ENCODE data around the gene TBC1D19. TPM values are rescaled to one million over a fixed set of nuclear protein-coding genes. Genes with fewer than 3 reads are reported as not detected.

The TBC1D19 gene
- 29.7 and 60.7 TPM in 2 replicates for total RNA-seq

GRCh38 chr4:26583865-26584652 lies at the start of gene TBC1D19:
Gene TBC1D19 (plus strand): TSS chr4:26584084. CDS start chr4:26584194, 110 bp downstream.

Other genes starting within 250 kb of the TBC1D19 start
- gene CCKAR, start 93.6 kb upstream of the TBC1D19 start, total RNA-seq, result 6.0 and 45.9 TPM in 2 replicates

All from bronchial smooth muscle cell (primary cell).